ENCODE data around the gene PEX3. TPM values are rescaled to one million over a fixed set of nuclear protein-coding genes. Genes with fewer than 3 reads are reported as not detected.
A peak's percentile ranks its signal among the peaks of the same experiment; 100 is the strongest.
"Not testable (repeated sequence)": the region's sequence is repeated elsewhere in the genome, so short reads cannot be mapped to it uniquely, and the experiment has no call there.

PEX3 gene
- polyA plus RNA-seq, 6 donors from 2014 or later: 19.5 to 36.4 (median 27.0) TPM

DNA sequence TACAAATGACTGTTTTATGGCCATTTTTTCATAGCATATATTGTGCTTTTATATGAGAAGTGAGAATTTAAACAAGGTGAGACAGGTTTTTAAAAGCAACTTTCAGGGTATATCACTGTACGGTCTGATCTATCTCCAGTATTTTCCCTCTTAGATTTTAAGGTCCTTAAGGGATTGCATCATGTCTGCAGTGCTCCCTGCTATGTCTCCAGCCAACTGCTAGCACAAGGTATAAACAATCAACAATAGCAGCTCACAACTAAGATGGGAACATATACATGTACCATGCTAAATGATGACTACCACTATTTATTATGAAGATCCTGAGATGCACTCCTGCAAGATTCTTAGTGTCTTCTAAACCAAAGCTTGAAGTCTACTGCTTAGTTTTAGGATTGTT is 53.8 kb downstream of the PEX3 start:
- no peak overlapping the region for H3K27ac Mint-ChIP-seq
- ATAC-seq (ENCODE audit: low read depth in 2 of 2): no peak
- peaks cover 9 to 20% of the 10 kb centered on the region in 2 donors for H3K36me3 Mint-ChIP-seq
- H3K9me3 Mint-ChIP-seq: peaks cover 0 to 2% (median 0%) of the 10 kb centered on the region in 7 donors
- DNase-seq: no peak
- H3K4me1 Mint-ChIP-seq: peaks cover 5 to 15% (median 6%) of the 10 kb centered on the region in 3 donors
- no peak overlapping the region for H3K4me3 Mint-ChIP-seq
- H3K27me3 Mint-ChIP-seq: no peaks in the 10 kb centered on the region

DNA sequence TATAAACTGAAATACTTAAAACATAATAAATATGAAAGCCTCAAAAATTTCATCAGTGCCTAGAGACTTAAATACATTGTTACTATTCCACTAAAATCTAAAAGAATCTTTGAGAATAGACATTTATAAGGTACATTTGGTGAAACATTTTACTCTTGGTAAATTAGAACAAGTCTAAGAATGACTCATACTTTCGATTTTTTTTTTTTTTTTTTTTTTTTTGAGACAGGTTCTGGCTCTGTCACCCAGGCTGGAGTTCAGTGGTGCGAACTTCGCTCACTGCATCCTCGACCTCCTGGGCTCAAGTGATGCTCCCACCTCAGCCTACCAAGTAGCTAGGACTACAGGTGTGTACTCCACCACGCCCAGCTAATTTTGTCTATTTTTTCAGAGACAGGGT is 54.5 kb downstream of the PEX3 start:
- H3K36me3 Mint-ChIP-seq: peaks cover 2 to 13% of the 10 kb centered on the region in 2 donors

DNA sequence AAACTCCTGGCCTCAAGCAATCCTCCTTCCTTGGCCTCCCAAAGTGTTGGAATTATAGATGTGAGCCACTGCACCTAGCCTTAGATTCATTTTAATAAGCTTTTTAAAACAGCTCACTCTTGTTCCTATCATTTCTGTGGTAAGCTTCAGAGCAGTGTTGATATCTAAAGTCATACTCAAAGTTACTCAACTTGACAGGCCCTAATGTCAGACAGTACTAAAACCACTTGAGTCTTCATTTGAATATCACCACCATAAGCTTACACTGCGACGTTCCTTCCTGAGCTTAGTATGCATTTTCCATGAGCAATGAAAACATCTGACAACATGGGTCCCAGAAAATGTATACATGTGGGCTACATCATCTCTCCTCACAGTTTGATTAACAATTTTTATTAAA is 54.9 kb downstream of the PEX3 start:
- Mint-ChIP-seq H3K27me3 (no peaks in the 10 kb centered on the region), H3K4me1 (peaks cover 5 to 19% (median 10%) of the 10 kb centered on the region in 3 donors), H3K27ac (no peak overlapping the region), H3K36me3 (peaks cover 0 to 8% of the 10 kb centered on the region in 2 donors), H3K9me3 (no peaks in the 10 kb centered on the region), H3K4me3 (no peak overlapping the region)
- DNase-seq (no peak), ATAC-seq (ENCODE audit: low read depth in 2 of 2) (no peak)

More for the DNA sequence above, 54.5 kb downstream of the PEX3 start:
- ATAC-seq (ENCODE audit: low read depth in 2 of 2): no peak
- H3K4me3 Mint-ChIP-seq: no peak overlapping the region
- H3K4me1 Mint-ChIP-seq: peaks cover 5 to 19% (median 6%) of the 10 kb centered on the region in 3 donors
- no peak for DNase-seq
- no peaks in the 10 kb centered on the region for H3K9me3 Mint-ChIP-seq
- H3K27me3 Mint-ChIP-seq: no peaks in the 10 kb centered on the region
- no peak overlapping the region for H3K27ac Mint-ChIP-seq

DNA sequence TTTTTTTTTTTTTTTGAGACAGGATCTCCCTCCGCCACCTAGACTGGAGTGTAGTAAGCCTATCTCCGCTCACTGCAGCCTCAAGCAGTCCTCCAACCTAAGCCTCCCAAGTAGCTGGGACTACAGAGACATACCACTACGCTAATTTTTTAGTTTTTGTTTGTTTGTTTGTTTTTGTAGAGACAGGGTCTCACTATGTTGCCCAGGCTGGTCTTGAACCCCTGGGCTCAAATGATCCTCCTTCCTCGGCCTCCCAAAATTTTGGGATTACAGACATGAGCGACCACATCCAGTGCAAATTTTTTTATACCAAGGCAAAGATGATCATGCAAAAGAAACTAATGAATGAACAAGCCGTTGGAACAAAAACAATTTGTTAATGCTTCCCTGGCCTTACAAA is 55.6 kb downstream of the PEX3 start:
- DNase-seq (no peak), ATAC-seq (ENCODE audit: low read depth in 2 of 2) (no peak)
- Mint-ChIP-seq H3K4me3 (peak overlapping the region in 1 of 8 donors; percentile 29), H3K27me3 (no peaks in the 10 kb centered on the region), H3K27ac (no peak overlapping the region), H3K4me1 (peaks cover 10 to 25% (median 16%) of the 10 kb centered on the region in 3 donors), H3K9me3 (no peaks in the 10 kb centered on the region), H3K36me3 (peaks cover 0 to 8% of the 10 kb centered on the region in 2 donors)

DNA sequence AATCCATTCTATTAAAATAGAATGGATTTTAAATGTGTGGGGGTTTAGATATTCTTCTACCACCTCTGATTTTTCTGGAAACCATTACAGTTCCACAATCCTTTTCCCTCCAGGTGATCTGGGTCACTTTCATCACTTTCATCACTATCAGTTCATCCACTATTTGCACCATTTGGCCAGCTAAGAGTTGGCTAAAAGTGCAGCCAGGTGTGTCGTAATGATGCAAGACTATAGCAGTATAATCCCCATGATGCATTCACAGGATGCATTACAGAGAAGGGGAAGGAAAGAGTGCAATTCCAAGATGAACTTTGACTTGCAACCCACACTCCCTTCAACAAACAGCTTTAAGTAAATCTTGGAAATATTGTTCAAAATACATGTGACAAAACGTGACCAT is 56.0 kb downstream of the PEX3 start:
- H3K36me3 Mint-ChIP-seq: peaks cover 0 to 8% of the 10 kb centered on the region in 2 donors
- DNase-seq (no peak), ATAC-seq (ENCODE audit: low read depth in 2 of 2) (no peak)
- H3K4me1 Mint-ChIP-seq: peaks cover 10 to 29% (median 19%) of the 10 kb centered on the region in 3 donors
- H3K27me3 Mint-ChIP-seq: no peaks in the 10 kb centered on the region
- H3K27ac Mint-ChIP-seq: no peak overlapping the region
- no peaks in the 10 kb centered on the region for H3K9me3 Mint-ChIP-seq
- no peak overlapping the region for H3K4me3 Mint-ChIP-seq

DNA sequence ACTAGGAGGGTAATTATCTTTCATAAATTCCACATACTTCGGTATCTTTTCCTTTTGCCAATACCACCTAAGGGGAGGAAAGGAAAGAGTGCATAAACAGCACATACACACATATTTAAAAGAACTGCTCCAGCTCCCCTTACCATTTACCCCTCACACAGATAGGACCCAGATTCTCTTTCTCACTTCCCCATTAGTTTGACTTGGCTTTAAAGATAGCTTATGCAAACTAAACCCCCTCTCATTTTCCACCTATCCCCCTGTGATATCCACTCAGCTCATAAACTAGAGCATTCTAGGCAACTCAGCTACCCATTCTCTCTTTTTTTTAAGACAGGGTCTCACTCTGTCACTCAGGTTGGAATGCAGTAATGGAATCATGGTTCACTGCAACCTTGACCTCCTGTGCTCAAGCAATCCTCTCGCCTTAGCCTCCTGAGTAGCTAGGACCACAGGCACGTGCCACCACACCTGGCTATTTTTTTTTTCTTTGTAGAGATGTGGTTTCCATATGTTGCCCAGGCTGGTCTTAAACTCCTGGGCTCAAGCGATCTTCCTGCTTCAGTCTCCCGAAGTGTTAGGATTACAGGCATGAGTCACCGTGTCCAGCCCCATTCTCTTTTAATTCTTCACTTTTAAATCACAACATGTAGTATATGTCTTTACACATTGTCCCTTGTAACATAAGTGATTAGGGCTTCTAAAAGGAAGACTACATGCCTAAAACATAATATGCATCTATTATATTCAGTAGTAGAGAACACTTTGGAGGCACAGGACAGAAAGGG is 56.9 kb downstream of the PEX3 start:
- DNase-seq (no peak), ATAC-seq (ENCODE audit: low read depth in 2 of 2) (peak in 1 of 2 donors; percentile 32)
- H3K4me3 Mint-ChIP-seq: no peak overlapping the region
- no peaks in the 10 kb centered on the region for H3K27me3 Mint-ChIP-seq
- peaks cover 0 to 8% of the 10 kb centered on the region in 2 donors for H3K36me3 Mint-ChIP-seq
- H3K27ac Mint-ChIP-seq: no peak overlapping the region
- H3K4me1 Mint-ChIP-seq: peaks cover 13 to 31% (median 24%) of the 10 kb centered on the region in 3 donors
- no peaks in the 10 kb centered on the region for H3K9me3 Mint-ChIP-seq

DNA sequence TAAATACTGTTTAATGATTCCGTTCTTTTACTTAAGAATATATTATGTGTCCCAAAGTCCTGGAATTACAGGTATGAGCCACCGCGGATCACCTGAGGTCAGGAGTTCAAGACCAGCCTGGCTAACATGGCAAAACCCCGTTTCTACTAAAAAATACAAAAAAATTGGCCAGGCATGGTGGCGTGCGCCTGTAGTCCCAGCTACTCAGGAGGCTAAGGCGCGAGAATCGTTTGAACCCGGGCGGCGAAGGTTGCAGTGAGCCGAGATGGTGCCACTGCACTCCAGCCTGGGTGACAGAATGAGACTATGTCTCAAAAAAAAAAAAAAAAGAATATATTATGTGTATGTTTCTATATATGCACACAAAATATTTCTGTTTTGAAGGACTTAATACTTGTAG is 59.7 kb downstream of the PEX3 start:
- peak overlapping the region in 2 of 6 donors; percentile 34 to 51 for H3K27ac Mint-ChIP-seq
- H3K36me3 Mint-ChIP-seq; DNase-seq; H3K9me3 Mint-ChIP-seq; H3K27me3 Mint-ChIP-seq; ATAC-seq (ENCODE audit: low read depth in 2 of 2): not testable (repeated sequence)
- peaks cover 13 to 32% (median 31%) of the 10 kb centered on the region in 3 donors for H3K4me1 Mint-ChIP-seq
- H3K4me3 Mint-ChIP-seq: peak overlapping the region in 7 of 8 donors; percentile 89 to 98 (median 95)

DNA sequence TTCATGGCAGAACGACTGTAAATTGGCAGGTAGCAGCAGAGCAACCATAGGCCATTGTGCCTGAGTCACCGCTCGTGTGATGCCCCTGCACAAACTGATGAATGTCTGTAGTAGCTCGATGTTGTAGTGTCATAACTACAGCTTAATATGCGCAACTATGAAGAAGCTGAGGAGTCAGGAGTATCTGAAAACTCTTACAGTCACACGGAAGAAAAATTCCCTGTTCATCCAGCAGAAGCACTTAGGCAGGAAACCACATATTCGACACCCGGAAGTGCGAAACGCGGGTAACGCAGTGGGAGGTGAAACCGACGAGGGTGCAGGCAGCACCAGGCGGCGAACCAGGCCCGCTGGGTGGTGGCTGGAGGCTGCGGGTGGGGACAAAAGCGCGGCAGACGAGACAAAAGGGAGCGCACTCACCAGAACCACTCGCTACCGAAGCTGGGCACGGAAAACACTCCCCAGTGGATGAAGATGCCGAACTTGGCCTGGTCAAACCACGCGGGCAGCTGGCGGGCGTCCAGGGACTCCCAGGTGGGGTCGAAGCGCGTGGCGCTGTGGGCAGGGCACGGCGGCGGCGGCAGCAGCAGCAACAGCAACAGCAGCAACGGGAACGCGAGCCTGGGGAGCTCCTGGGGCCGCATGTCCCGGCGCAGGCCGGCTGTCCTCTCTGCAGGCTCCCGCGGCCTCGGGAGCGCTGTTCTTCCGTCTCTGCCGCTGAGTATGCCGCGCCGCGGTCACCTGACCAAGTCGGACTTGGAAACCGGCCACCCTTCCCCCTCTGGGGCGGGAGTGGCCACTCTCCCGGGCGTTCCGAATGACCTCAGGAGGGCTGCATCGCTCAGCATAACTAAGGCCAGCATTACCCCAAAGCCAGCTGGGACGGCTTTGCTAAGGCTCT is 60.6 kb downstream of the PEX3 start, which contains the start of gene FUCA2:
Gene FUCA2, minus strand, starts transcription at position 730 of the 901 bp plus-strand sequence. Its CDS starts 86 bp downstream, at position 644.
- no peaks in the 10 kb centered on the region for H3K9me3 Mint-ChIP-seq
- DNase-seq: peak; percentile 36
- peak within 1 kb of the TSS; percentile 66 to 99 (median 82) for H3K27ac Mint-ChIP-seq
- peaks cover 0 to 8% of the 10 kb centered on the region in 2 donors for H3K36me3 Mint-ChIP-seq
- no peaks in the 10 kb centered on the region for H3K27me3 Mint-ChIP-seq
- H3K4me1 Mint-ChIP-seq: peaks cover 13 to 32% (median 32%) of the 10 kb centered on the region in 3 donors
- peak within 1 kb of the TSS; percentile 89 to 98 (median 94) for H3K4me3 Mint-ChIP-seq
- ATAC-seq (ENCODE audit: low read depth in 2 of 2): peak; percentile 75 to 78

DNA sequence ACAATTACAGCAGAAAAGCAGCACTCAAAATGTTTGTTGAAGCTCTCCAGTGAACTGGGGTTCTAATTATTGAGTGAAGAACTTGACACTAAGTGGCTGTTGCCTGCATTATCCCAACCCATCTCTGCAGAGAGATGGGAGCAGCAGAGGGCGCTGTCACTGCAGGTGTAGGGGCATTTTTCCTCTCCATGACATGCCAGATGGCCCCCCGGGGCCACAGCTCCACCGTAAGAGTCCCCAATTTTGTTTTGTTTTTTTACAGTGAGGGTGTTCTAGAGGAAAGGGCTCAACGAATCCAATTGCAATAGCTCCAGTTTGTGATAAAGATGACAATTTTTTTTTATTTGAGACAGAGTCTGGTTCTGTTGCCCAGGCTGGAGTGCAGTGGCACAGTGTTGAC is 62.8 kb downstream of the PEX3 start:
- DNase-seq (no peak), ATAC-seq (ENCODE audit: low read depth in 2 of 2) (peak; percentile 26 to 27)
- Mint-ChIP-seq H3K36me3 (no peaks in the 10 kb centered on the region), H3K9me3 (no peaks in the 10 kb centered on the region), H3K4me3 (peak overlapping the region in 6 of 8 donors; percentile 33 to 86 (median 78)), H3K27me3 (no peaks in the 10 kb centered on the region), H3K27ac (peak overlapping the region in 2 of 6 donors; percentile 9 to 23), H3K4me1 (peaks cover 20 to 39% (median 36%) of the 10 kb centered on the region in 3 donors)

DNA sequence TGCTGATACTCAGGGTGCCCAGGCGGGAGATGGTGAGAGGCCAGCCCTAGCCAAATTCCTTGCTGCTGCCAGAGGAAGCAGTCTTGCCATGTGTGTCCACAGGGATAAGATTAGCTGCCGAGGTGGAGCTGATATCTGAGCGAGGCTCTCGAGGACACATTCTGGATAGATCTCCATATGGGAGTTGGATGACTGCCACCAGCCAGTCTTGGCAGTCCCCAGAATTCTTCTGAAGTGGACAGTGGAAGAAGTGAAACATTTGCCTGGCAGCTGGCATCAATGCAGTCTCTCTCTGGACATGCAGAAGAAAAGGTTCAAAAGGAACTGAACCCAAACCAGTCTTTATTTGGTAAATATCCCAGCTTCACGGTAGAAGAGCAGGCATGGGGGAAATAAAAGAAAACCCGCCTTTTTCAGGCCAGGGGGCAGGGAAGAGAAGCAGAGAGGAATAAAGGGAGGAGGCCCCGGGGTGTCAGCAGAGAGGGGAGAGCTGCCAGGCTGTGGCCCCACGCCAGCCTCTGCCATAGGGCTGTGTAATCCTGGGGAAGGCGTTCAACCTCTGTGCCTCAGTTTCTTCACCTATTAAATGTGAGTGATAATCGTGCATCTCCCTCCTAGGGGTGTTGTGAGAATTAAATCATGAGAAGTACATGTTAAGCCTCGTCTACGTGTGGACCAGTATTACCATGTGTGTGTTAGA is 64.6 kb downstream of the PEX3 start:
- Mint-ChIP-seq H3K4me3 (peak overlapping the region in 1 of 8 donors; percentile 5), H3K9me3 (no peaks in the 10 kb centered on the region), H3K27me3 (no peaks in the 10 kb centered on the region), H3K36me3 (no peaks in the 10 kb centered on the region), H3K27ac (peak overlapping the region in 1 of 6 donors; percentile 42), H3K4me1 (peaks cover 20 to 38% (median 25%) of the 10 kb centered on the region in 3 donors)
- no peak for ATAC-seq (ENCODE audit: low read depth in 2 of 2)
- no peak for DNase-seq

DNA sequence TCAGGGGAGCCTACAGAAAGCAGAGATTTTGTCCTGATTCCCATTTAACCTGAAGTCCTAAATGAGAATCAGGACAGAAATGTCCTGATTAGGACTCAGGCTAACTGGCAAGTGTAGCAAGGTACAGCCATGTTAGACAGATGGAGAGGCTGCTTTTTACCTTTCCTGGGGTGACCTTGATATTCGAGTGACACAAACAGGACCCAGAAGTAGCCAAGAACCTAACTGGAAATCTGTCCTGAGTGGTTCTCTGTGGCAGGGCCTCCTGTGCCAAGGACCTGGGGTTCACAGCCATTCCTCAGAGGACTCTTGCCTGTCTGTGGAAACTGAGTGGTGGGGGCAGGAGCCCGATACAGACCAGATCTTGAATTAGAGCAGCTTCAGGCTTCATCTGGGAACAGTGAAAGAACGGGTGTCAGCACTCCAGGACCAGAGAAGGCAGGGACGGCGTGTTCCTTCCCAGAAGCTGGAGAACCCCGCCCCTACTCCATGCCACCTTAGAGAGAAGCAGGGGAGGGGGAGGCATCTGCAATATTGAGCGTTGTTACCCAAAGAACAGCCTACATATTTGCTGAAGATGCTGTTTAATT is 65.3 kb downstream of the PEX3 start:
- no peaks in the 10 kb centered on the region for H3K36me3 Mint-ChIP-seq
- no peak overlapping the region for H3K4me3 Mint-ChIP-seq
- no peak for DNase-seq
- no peak for ATAC-seq (ENCODE audit: low read depth in 2 of 2)
- no peaks in the 10 kb centered on the region for H3K27me3 Mint-ChIP-seq
- peak overlapping the region in 1 of 6 donors; percentile 74 for H3K27ac Mint-ChIP-seq
- peaks cover 18 to 32% (median 22%) of the 10 kb centered on the region in 3 donors for H3K4me1 Mint-ChIP-seq
- H3K9me3 Mint-ChIP-seq: no peaks in the 10 kb centered on the region

DNA sequence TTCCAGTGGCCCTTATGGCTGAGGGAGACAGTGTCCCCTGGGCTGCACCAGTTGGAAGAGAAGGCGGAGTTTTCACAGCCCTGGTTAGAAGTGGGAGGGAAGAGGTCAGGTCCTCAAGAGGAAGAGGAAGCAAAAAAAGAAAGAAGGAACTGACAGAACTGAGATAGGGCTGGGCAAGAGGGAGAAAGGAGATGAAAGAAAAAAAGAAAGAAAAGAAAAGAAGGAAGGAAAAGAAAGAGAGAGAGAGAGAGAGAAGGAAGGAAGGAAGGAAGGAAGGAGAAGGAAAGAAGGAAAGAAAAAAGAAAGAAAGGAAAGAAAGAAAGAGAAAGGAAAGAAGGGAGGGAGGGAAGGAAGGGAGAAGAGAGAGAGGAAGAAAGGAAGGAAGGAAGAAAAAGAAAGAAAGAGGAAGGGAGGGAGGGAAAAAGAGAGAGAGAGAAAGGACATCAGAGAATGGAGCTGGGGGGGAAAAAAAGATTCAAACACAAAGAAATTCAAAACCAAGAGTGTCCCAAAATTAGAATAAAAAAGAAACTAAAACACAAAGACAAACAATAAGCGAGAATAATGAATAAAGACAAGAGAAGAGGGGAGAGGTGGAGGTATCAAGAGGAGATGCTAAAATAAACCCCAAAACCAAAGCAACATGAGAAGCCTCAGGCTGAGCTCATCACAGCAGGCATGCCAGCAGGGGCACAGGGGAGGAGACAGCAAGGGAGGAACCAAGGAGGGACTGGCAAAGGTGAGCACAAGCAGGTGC is 66.3 kb downstream of the PEX3 start:
- no peaks in the 10 kb centered on the region for H3K27me3 Mint-ChIP-seq
- ATAC-seq (ENCODE audit: low read depth in 2 of 2) (no peak), DNase-seq (no peak)
- H3K4me1 Mint-ChIP-seq: peaks cover 12 to 23% (median 13%) of the 10 kb centered on the region in 3 donors
- H3K27ac Mint-ChIP-seq: peak overlapping the region in 3 of 6 donors; percentile 3 to 97 (median 87)
- no peaks in the 10 kb centered on the region for H3K36me3 Mint-ChIP-seq
- H3K4me3 Mint-ChIP-seq: peak overlapping the region in 1 of 8 donors; percentile 68
- H3K9me3 Mint-ChIP-seq: no peaks in the 10 kb centered on the region

Measured in naive B cell (primary cell).